ENCODE measurements around the gene PPP1R12A.

GRCh38 chr12:79897617-79898016, 37.3 kb downstream of the PPP1R12A start:
- no peak for TF ChIP-seq CTCF (IDR thresholded peaks at IDR 0.05)
- no peak for TF ChIP-seq POLR2A (IDR thresholded peaks at IDR 0.05)
